CD4-positive, alpha-beta memory T cell (primary cell): ENCODE results near the gene GAA. TPM values are rescaled to one million over a fixed set of nuclear protein-coding genes. Genes with fewer than 3 reads are reported as not detected.

Source experiments
- CTCF ChIA-PET: fragments of 350-600 bp; sonication (Branson Sonifier 250); formaldehyde crosslinking; loops from one replicate; lab custom pipeline; 2021; ENCODE audit warnings: inconsistent platforms; ENCODE audit not compliant: partially characterized antibody; lab: Charles Lee
- POLR2A ChIA-PET: fragments of 350-600 bp; sonication (Branson Sonifier 250); formaldehyde crosslinking; loops from one replicate; lab custom pipeline; 2021; ENCODE audit not compliant: partially characterized antibody; lab: Charles Lee
- DNase-seq, 5 donors: peaks; one replicate each; pipeline versions ENCODE4 v3.0.0 to v3.0.0-alpha.2; 2020 to 2022; ENCODE audit warnings: mixed read lengths in 1 of 5
- H3K27ac ChIP-seq: one replicate; pipeline ENCODE4 v1.7.0; 2013; ENCODE audit warnings: low read depth, low read length
- H3K27me3 ChIP-seq: 2 replicates; pipeline ENCODE4 v1.7.0; 2013; ENCODE audit warnings: mild to moderate bottlenecking, low read length, moderate library complexity; ENCODE audit not compliant: insufficient read depth
- H3K36me3 ChIP-seq: 2 replicates; pipeline ENCODE4 v1.7.0; 2013; ENCODE audit warnings: mild to moderate bottlenecking, low read length, moderate library complexity; ENCODE audit not compliant: insufficient read depth
- H3K4me1 ChIP-seq: 2 replicates; pipeline ENCODE4 v1.7.0; 2013; ENCODE audit warnings: mild to moderate bottlenecking, low read length, moderate library complexity; ENCODE audit not compliant: insufficient read depth
- H3K4me3 ChIP-seq, 2 donors: one replicate each; pipeline ENCODE4 v1.7.0; 2013; ENCODE audit warnings: low read length in 2 of 2, mild to moderate bottlenecking in 1 of 2
- H3K9me3 ChIP-seq, 2 donors: one replicate each; pipeline ENCODE4 v1.7.0; 2013; ENCODE audit warnings: low read length in 2 of 2, control low read depth in 1 of 2; ENCODE audit not compliant: control insufficient read depth in 1 of 2
- H3K27ac Mint-ChIP-seq, 7 donors: one replicate each; pipeline ENCODE4 v1.8.0; 2020 to 2021; ENCODE audit warnings: mixed read lengths in 7 of 7, mild to moderate bottlenecking in 6 of 7, inconsistent platforms in 3 of 7, moderate library complexity in 3 of 7
- H3K27me3 Mint-ChIP-seq, 2 donors: one replicate each; pipeline ENCODE4 v1.8.0; 2020 to 2021; ENCODE audit warnings: mixed read lengths in 2 of 2
- H3K36me3 Mint-ChIP-seq, 2 donors: one replicate each; pipeline ENCODE4 v1.8.0; 2020 to 2021; ENCODE audit warnings: mixed read lengths in 2 of 2, inconsistent platforms in 1 of 2, mild to moderate bottlenecking in 1 of 2
- H3K4me1 Mint-ChIP-seq, 4 donors: one replicate each; pipeline ENCODE4 v1.8.0; 2020 to 2021; ENCODE audit warnings: mixed read lengths in 4 of 4, mild to moderate bottlenecking in 1 of 4
- H3K4me3 Mint-ChIP-seq, 8 donors: one replicate each; pipeline ENCODE4 v1.8.0; 2020 to 2021; ENCODE audit warnings: mixed read lengths in 8 of 8, mild to moderate bottlenecking in 7 of 8, moderate library complexity in 6 of 8, inconsistent platforms in 3 of 8
- H3K9me3 Mint-ChIP-seq, 8 donors: one replicate each; pipeline ENCODE4 v1.8.0; 2020 to 2021; ENCODE audit warnings: mixed read lengths in 8 of 8, mild to moderate bottlenecking in 5 of 8, inconsistent platforms in 3 of 8, moderate library complexity in 1 of 8
- intact Hi-C: fragments of 100-400 bp; cut with micrococcal nuclease; formaldehyde crosslinking; loops from one replicate; pipeline ENCODE4 v1.15.1; 2023
- polyA plus RNA-seq, 2 donors: library from polyadenylated mRNA; unstranded; fragments of 300-500 nt; fragmentation: Illumina TruSeq; gene quantifications; one replicate each; pipeline ENCODE4 v1.2.3, GENCODE V29; 2021
- total RNA-seq, 2 experiments: library from RNA; stranded (reverse); gene quantifications; one replicate each; pipeline ENCODE4 v1.2.3, GENCODE V29; 2021

GAA gene
- total and polyA plus RNA-seq, 4 experiments from 2014 or later: 14.5 to 44.8 (median 28.2) TPM

- Histone ChIP-seq H3K27ac (no peak overlapping the region), H3K4me3 (no peak overlapping the region), H3K27me3 (no peaks in the 10 kb centered on the region), H3K4me1 (no peaks in the 10 kb centered on the region), H3K36me3 (no peaks in the 10 kb centered on the region), H3K9me3 (no peaks in the 10 kb centered on the region)
- Mint-ChIP-seq H3K27me3 (peaks cover 5 to 18% of the 10 kb centered on the region in 2 donors), H3K27ac (peak overlapping the region in 1 of 7 donors; percentile 70), H3K4me1 (peaks cover 0 to 4% (median 0%) of the 10 kb centered on the region in 4 donors), H3K36me3 (peaks cover 0 to 5% of the 10 kb centered on the region in 2 donors), H3K9me3 (peaks cover 0 to 11% (median 6%) of the 10 kb centered on the region in 8 donors), H3K4me3 (no peak overlapping the region)
- POLR2A ChIA-PET: no interaction called here
- no peak for DNase-seq
- intact Hi-C loops: no loop called here
- CTCF ChIA-PET: interaction anchor here (0.8 to 1.5 kb wide), 3 partner anchors 11 to 14 kb away, joined by 3 read pairs; no protein-coding TSS in a partner anchor
Observed at GRCh38 chr17:80160536-80160935, 59.2 kb downstream of the GAA start.

- peaks cover 0 to 4% (median 0%) of the 10 kb centered on the region in 4 donors for H3K4me1 Mint-ChIP-seq
- intact Hi-C loops: no loop called here
- Histone ChIP-seq H3K9me3 (no peaks in the 10 kb centered on the region), H3K36me3 (no peaks in the 10 kb centered on the region), H3K27me3 (no peaks in the 10 kb centered on the region), H3K4me3 (no peak overlapping the region), H3K4me1 (no peaks in the 10 kb centered on the region), H3K27ac (no peak overlapping the region)
- no peak overlapping the region for H3K27ac Mint-ChIP-seq
- no peak overlapping the region for H3K4me3 Mint-ChIP-seq
- CTCF ChIA-PET: interaction anchor here (1.5 kb wide), 1 partner anchor 14 kb away, joined by 3 read pairs; no protein-coding TSS in a partner anchor
- H3K9me3 Mint-ChIP-seq: no peaks in the 10 kb centered on the region
- POLR2A ChIA-PET: no interaction called here
- H3K36me3 Mint-ChIP-seq: no peaks in the 10 kb centered on the region
- H3K27me3 Mint-ChIP-seq: peaks cover 5 to 22% of the 10 kb centered on the region in 2 donors
- DNase-seq: no peak
Observed at GRCh38 chr17:80163336-80163735, 62.0 kb downstream of the GAA start.

GRCh38 chr17:80164185-80164584, 62.8 kb downstream of the GAA start:
- peak overlapping the region in 1 of 7 donors; percentile 20 for H3K27ac Mint-ChIP-seq
- Histone ChIP-seq H3K9me3 (no peaks in the 10 kb centered on the region), H3K4me3 (no peak overlapping the region), H3K4me1 (no peaks in the 10 kb centered on the region), H3K27me3 (no peaks in the 10 kb centered on the region), H3K27ac (no peak overlapping the region), H3K36me3 (no peaks in the 10 kb centered on the region)
- no peaks in the 10 kb centered on the region for H3K36me3 Mint-ChIP-seq
- POLR2A ChIA-PET: no interaction called here
- no peak for DNase-seq
- peaks cover 0 to 4% (median 0%) of the 10 kb centered on the region in 4 donors for H3K4me1 Mint-ChIP-seq
- CTCF ChIA-PET: no interaction called here
- intact Hi-C loops: no loop called here
- no peak overlapping the region for H3K4me3 Mint-ChIP-seq
- no peaks in the 10 kb centered on the region for H3K9me3 Mint-ChIP-seq
- peaks cover 5 to 26% of the 10 kb centered on the region in 2 donors for H3K27me3 Mint-ChIP-seq

- no peaks in the 10 kb centered on the region for H3K36me3 ChIP-seq
- ChIA-PET POLR2A (no interaction called here), CTCF (no interaction called here)
- Mint-ChIP-seq H3K27me3 (peaks cover 4 to 18% of the 10 kb centered on the region in 2 donors), H3K36me3 (no peaks in the 10 kb centered on the region), H3K4me1 (no peaks in the 10 kb centered on the region), H3K9me3 (no peaks in the 10 kb centered on the region), H3K4me3 (no peak overlapping the region), H3K27ac (no peak overlapping the region)
- DNase-seq: no peak
- intact Hi-C loops: no loop called here
- no peak overlapping the region for H3K4me3 ChIP-seq
- H3K27me3 ChIP-seq: no peaks in the 10 kb centered on the region
- H3K27ac ChIP-seq: no peak overlapping the region
- H3K9me3 ChIP-seq: no peaks in the 10 kb centered on the region
- H3K4me1 ChIP-seq: no peaks in the 10 kb centered on the region
Observed at GRCh38 chr17:80166446-80166845, 65.1 kb downstream of the GAA start.

- peaks cover 4 to 16% of the 10 kb centered on the region in 2 donors for H3K27me3 Mint-ChIP-seq
- peak overlapping the region in 1 of 7 donors; percentile 84 for H3K27ac Mint-ChIP-seq
- no peaks in the 10 kb centered on the region for H3K9me3 ChIP-seq
- no peaks in the 10 kb centered on the region for H3K9me3 Mint-ChIP-seq
- ChIA-PET CTCF (interaction anchor here (1.1 kb wide), 1 partner anchor 27 kb away, joined by 3 read pairs; no protein-coding TSS in a partner anchor), POLR2A (no interaction called here)
- DNase-seq: no peak
- no peaks in the 10 kb centered on the region for H3K36me3 Mint-ChIP-seq
- H3K36me3 ChIP-seq: no peaks in the 10 kb centered on the region
- no peaks in the 10 kb centered on the region for H3K27me3 ChIP-seq
- intact Hi-C loops: no loop called here
- H3K4me3 Mint-ChIP-seq: no peak overlapping the region
- H3K4me1 Mint-ChIP-seq: no peaks in the 10 kb centered on the region
- no peak overlapping the region for H3K27ac ChIP-seq
- no peak overlapping the region for H3K4me3 ChIP-seq
- no peaks in the 10 kb centered on the region for H3K4me1 ChIP-seq
Observed at GRCh38 chr17:80168371-80168770, 67.0 kb downstream of the GAA start.

- Mint-ChIP-seq H3K27me3 (peaks cover 4 to 15% of the 10 kb centered on the region in 2 donors), H3K4me3 (no peak overlapping the region), H3K9me3 (no peaks in the 10 kb centered on the region), H3K4me1 (no peaks in the 10 kb centered on the region), H3K27ac (peak overlapping the region in 1 of 7 donors; percentile 8), H3K36me3 (no peaks in the 10 kb centered on the region)
- H3K9me3 ChIP-seq: no peaks in the 10 kb centered on the region
- ChIA-PET CTCF (no interaction called here), POLR2A (no interaction called here)
- no peak overlapping the region for H3K4me3 ChIP-seq
- no peaks in the 10 kb centered on the region for H3K36me3 ChIP-seq
- no peaks in the 10 kb centered on the region for H3K27me3 ChIP-seq
- no peak for DNase-seq
- H3K27ac ChIP-seq: no peak overlapping the region
- intact Hi-C loops: no loop called here
- H3K4me1 ChIP-seq: no peaks in the 10 kb centered on the region
Observed at GRCh38 chr17:80169107-80169506, 67.7 kb downstream of the GAA start.
